Measurements from ENCODE around the gene CDSN.
"Not testable (repeated sequence)": the region's sequence is repeated elsewhere in the genome, so short reads cannot be mapped to it uniquely, and the experiment has no call there.

DNA sequence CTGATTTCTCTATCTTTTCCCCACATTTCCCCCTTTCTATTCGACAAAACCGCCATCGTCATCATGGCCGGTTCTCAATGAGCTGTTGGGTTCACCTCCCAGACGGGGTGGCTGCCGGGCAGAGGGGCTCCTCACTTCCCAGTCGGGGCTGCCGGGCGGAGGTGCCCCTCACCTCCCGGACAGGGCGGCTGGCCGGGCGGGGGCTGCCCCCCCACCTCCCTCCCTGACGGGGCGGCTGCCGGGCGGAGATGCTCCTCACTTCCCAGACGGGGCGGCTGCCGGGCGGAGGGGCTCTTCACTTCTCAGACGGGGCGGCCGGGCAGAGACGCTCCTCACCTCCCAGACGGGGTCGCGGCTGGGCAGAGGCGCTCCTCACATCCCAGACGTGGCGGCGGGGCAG is 53.2 kb downstream of the CDSN start:
- not testable (repeated sequence) for TF ChIP-seq POLR2A (IDR thresholded peaks at IDR 0.05)
- TF ChIP-seq, protein P1, sequence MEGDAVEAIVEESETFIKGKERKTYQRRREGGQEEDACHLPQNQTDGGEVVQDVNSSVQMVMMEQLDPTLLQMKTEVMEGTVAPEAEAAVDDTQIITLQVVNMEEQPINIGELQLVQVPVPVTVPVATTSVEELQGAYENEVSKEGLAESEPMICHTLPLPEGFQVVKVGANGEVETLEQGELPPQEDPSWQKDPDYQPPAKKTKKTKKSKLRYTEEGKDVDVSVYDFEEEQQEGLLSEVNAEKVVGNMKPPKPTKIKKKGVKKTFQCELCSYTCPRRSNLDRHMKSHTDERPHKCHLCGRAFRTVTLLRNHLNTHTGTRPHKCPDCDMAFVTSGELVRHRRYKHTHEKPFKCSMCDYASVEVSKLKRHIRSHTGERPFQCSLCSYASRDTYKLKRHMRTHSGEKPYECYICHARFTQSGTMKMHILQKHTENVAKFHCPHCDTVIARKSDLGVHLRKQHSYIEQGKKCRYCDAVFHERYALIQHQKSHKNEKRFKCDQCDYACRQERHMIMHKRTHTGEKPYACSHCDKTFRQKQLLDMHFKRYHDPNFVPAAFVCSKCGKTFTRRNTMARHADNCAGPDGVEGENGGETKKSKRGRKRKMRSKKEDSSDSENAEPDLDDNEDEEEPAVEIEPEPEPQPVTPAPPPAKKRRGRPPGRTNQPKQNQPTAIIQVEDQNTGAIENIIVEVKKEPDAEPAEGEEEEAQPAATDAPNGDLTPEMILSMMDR (IDR thresholded peaks at IDR 0.05), result not testable (repeated sequence)
